B cell (primary cell): Measurements from ENCODE around the gene ETFB. TPM values are rescaled to one million over a fixed set of nuclear protein-coding genes. Genes with fewer than 3 reads are reported as not detected.

ENCODE experiments used
- ATAC-seq: fragments of 200-7000 bp; cut with Tn5 transposase; one replicate; pipeline ENCODE4 v1.10.0; 2021; ENCODE audit warnings: low read depth, mild to moderate bottlenecking, moderate number of reproducible peaks, moderate library complexity
- CTCF ChIA-PET: fragments of 350-600 bp; sonication (Branson Sonifier 250); formaldehyde crosslinking; loops from one replicate; lab custom pipeline; 2021; ENCODE audit warnings: antibody characterized with exemption, inconsistent platforms; lab: Charles Lee
- POLR2A ChIA-PET: fragments of 350-600 bp; sonication (Branson Sonifier 250); formaldehyde crosslinking; loops from one replicate; lab custom pipeline; 2021; ENCODE audit warnings: antibody characterized with exemption; lab: Charles Lee
- DNase-seq: peaks from one replicate; pipeline ENCODE4 v3.0.0; 2013
- H2AFZ ChIP-seq: 2 replicates; pipeline ENCODE4 v1.6.1; 2012; ENCODE audit warnings: mild to moderate bottlenecking, low read depth, low read length; ENCODE audit not compliant: insufficient read depth, poor library complexity, severe bottlenecking
- H3K27ac ChIP-seq, 2 donors: 1 replicate in 1 of 2; 2 replicates in 1 of 2; pipeline ENCODE4 v1.5.1; 2012 to 2013; ENCODE audit warnings: low read length in 2 of 2, mild to moderate bottlenecking in 2 of 2, moderate library complexity in 1 of 2
- H3K27me3 ChIP-seq, 4 experiments: fragments of 200-600 bp in 1 of 4; sonication (generic) in 1 of 4; replicated peaks in 1 of 4; 1 replicate in 2 of 4; 2 replicates in 2 of 4; pipeline versions ENCODE4 v1.6.1 to v1.7.0; 2013 to 2016; ENCODE audit warnings: low read length in 3 of 4, mild to moderate bottlenecking in 2 of 4, mixed read lengths in 1 of 4, moderate library complexity in 1 of 4; ENCODE audit not compliant: insufficient read depth in 4 of 4, control insufficient read depth in 3 of 4; ENCODE audit errors: control extremely low read depth in 1 of 4
- H3K36me3 ChIP-seq, 2 experiments: replicated peaks in 1 of 2; 1 replicate in 1 of 2; 2 replicates in 1 of 2; pipeline versions ENCODE4 v1.6.1 to v1.7.1; 2013; ENCODE audit warnings: low read length in 1 of 2; ENCODE audit not compliant: insufficient read depth in 2 of 2, control insufficient read depth in 1 of 2; ENCODE audit errors: control extremely low read depth in 1 of 2, extremely low read depth in 1 of 2
- H3K4me1 ChIP-seq, 2 donors: fragments of 200-600 bp in 1 of 2; sonication (generic) in 1 of 2; 1 replicate in 1 of 2; 2 replicates in 1 of 2; pipeline versions ENCODE4 v1.5.1 to v1.6.1; 2013 to 2017; ENCODE audit warnings: low read length in 2 of 2; ENCODE audit not compliant: control insufficient read depth in 2 of 2, insufficient read depth in 2 of 2
- H3K4me2 ChIP-seq: replicated peaks from 2 replicates; pipeline ENCODE3; 2012; ENCODE audit warnings: mild to moderate bottlenecking, low read depth, low read length; ENCODE audit not compliant: poor library complexity, severe bottlenecking
- H3K4me3 ChIP-seq, 5 experiments: fragments of 200-600 bp in 1 of 5; sonication (generic) in 1 of 5; 1 replicate in 3 of 5; 2 replicates in 2 of 5; pipeline versions ENCODE4 v1.5.1 to v1.7.0; 2011 to 2016; ENCODE audit warnings: low read length in 4 of 5, mild to moderate bottlenecking in 4 of 5, low read depth in 2 of 5, control low read depth in 1 of 5, moderate library complexity in 1 of 5; ENCODE audit not compliant: insufficient read depth in 1 of 5; ENCODE audit errors: control extremely low read depth in 1 of 5, extremely low read depth in 1 of 5
- H3K79me2 ChIP-seq: fragments of 200-600 bp; sonication (generic); one replicate; pipeline ENCODE4 v1.6.0; 2016; ENCODE audit warnings: low read length; ENCODE audit not compliant: control insufficient read depth, insufficient read depth
- H3K9ac ChIP-seq: fragments of 200-600 bp; sonication (generic); 2 replicates; pipeline ENCODE4 v1.6.1; 2017; ENCODE audit warnings: mild to moderate bottlenecking, low read length, moderate library complexity
- H3K9me3 ChIP-seq, 3 donors: one replicate each; pipeline versions ENCODE4 v1.6.1 to v1.7.1; 2013; ENCODE audit warnings: low read length in 2 of 3; ENCODE audit not compliant: control insufficient read depth in 2 of 3, insufficient read depth in 1 of 3; ENCODE audit errors: control extremely low read depth in 1 of 3
- H4K20me1 ChIP-seq: 2 replicates; pipeline ENCODE4 v1.6.0; 2012; ENCODE audit warnings: mild to moderate bottlenecking, low read length; ENCODE audit not compliant: insufficient read depth, control insufficient read depth, poor library complexity, severe bottlenecking
- H3K27ac Mint-ChIP-seq: one replicate; pipeline ENCODE4 v1.8.0; 2021; ENCODE audit warnings: mixed read lengths
- H3K27me3 Mint-ChIP-seq: one replicate; pipeline ENCODE4 v1.8.0; 2021; ENCODE audit warnings: mixed read lengths
- H3K4me1 Mint-ChIP-seq: one replicate; pipeline ENCODE4 v1.8.0; 2021; ENCODE audit warnings: mixed read lengths
- H3K4me3 Mint-ChIP-seq: one replicate; pipeline ENCODE4 v1.8.0; 2021; ENCODE audit warnings: mixed read lengths
- H3K9me3 Mint-ChIP-seq: one replicate; pipeline ENCODE4 v1.8.0; 2022; ENCODE audit warnings: mixed read lengths; ENCODE audit not compliant: insufficient read depth
- EZH2 ChIP-seq: IDR thresholded peaks from 2 replicates; pipeline ENCODE4 v1.6.1; 2012; ENCODE audit warnings: borderline replicate concordance, low read depth, mild to moderate bottlenecking, moderate library complexity, low read length; ENCODE audit not compliant: insufficient read depth, poor library complexity, severe bottlenecking
- WGBS: methylation state at CpG from one replicate; pipeline ENCODE4 v1.1.5; 2013; ENCODE audit warnings: missing lambda C conversion rate; ENCODE audit not compliant: insufficient coverage; 5-methylcytosine and 5-hydroxymethylcytosine counted together
- intact Hi-C: fragments of 100-400 bp; cut with micrococcal nuclease; formaldehyde crosslinking; loops from one replicate; pipeline ENCODE4 v1.10.0; 2022
- polyA plus RNA-seq: library from polyadenylated mRNA; depleted of rRNA; stranded (reverse); fragments of >200 nt; gene quantifications from 2 replicates; pipeline ENCODE4 v1.2.3, GENCODE V29; 2012
- total RNA-seq, 2 donors: library from RNA; stranded (reverse); fragments of 120-200 nt in 1 of 2; gene quantifications; 1 replicate in 1 of 2; 2 replicates in 1 of 2; pipeline versions ENCODE4 v1.2.3 to v1.2.4, GENCODE V29; 2013 to 2022
- TF ChIP-seq, protein P1 (sequence below): fragments of 200-600 bp; IDR thresholded peaks from one replicate; pipeline ENCODE4 v1.8.0; 2022; ENCODE audit warnings: antibody characterized with exemption, mild to moderate bottlenecking

Gene ETFB
- total and polyA plus RNA-seq, 2 donors (not counting 1 experiment from before 2014, with no cell fraction given): 33.3 to 76.5 TPM

DNA sequence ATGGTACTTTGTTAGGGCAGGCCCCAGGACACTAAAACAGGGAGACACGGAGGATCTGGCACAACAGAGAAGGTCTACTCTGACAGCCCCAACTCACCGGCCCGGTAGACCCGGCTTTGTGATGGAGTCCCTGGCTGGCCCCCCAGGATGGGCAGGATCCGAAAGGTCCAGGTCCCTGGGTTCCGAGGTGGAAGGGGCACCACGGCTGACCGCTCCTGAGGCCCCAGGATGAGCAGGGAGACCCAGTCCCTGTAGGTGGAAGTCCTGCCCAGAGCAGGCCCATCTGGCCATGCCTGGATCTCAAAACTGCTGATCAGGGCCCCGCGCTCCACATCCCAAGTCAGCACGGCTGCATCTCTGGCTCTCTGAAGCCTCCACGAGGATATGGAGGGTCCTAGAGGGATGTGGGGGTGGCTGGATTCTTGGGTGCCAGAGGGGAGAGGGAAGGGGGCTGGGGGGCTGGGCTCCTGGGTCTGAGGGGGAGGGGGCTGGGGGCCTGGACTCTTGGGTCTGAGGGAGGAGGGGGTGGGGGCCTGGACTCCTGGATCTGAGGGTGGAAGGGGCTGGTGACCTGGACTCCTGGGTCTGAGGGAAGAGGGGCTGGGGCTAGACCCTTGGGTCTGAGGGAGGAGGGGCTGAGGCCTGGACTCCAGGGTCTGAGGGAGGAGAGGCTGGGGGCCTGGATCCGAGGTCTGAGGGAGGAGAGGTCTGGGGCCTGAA is 28.9 kb downstream of the ETFB start:
- TF ChIP-seq, protein P1, sequence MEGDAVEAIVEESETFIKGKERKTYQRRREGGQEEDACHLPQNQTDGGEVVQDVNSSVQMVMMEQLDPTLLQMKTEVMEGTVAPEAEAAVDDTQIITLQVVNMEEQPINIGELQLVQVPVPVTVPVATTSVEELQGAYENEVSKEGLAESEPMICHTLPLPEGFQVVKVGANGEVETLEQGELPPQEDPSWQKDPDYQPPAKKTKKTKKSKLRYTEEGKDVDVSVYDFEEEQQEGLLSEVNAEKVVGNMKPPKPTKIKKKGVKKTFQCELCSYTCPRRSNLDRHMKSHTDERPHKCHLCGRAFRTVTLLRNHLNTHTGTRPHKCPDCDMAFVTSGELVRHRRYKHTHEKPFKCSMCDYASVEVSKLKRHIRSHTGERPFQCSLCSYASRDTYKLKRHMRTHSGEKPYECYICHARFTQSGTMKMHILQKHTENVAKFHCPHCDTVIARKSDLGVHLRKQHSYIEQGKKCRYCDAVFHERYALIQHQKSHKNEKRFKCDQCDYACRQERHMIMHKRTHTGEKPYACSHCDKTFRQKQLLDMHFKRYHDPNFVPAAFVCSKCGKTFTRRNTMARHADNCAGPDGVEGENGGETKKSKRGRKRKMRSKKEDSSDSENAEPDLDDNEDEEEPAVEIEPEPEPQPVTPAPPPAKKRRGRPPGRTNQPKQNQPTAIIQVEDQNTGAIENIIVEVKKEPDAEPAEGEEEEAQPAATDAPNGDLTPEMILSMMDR: no peak
- TF ChIP-seq EZH2: no peak

GRCh38 chr19:51333836-51334460 is 32.2 kb downstream of the ETFB start:
- no peak for DNase-seq
- Histone ChIP-seq H3K4me2 (no peak overlapping the region), H3K36me3 (no peaks in the 10 kb centered on the region), H3K9ac (no peak overlapping the region), H3K4me3 (no peak overlapping the region), H2AFZ (no peak overlapping the region), H3K27ac (no peak overlapping the region), H3K27me3 (peaks cover 0 to 19% (median 4%) of the 10 kb centered on the region in 4 experiments), H3K79me2 (no peaks in the 10 kb centered on the region), H3K4me1 (peaks cover 3 to 7% of the 10 kb centered on the region in 2 donors), H3K9me3 (peaks cover 0 to 12% (median 3%) of the 10 kb centered on the region in 3 donors), H4K20me1 (no peaks in the 10 kb centered on the region)
- Mint-ChIP-seq H3K27me3 (peaks cover 21% of the 10 kb centered on the region), H3K27ac (no peak overlapping the region), H3K4me3 (no peak overlapping the region), H3K9me3 (peaks cover 4% of the 10 kb centered on the region), H3K4me1 (peaks cover 5% of the 10 kb centered on the region)
- POLR2A ChIA-PET: no interaction called here
- TF ChIP-seq, protein P1: no peak
- TF ChIP-seq EZH2: no peak
- no peak for ATAC-seq
- intact Hi-C loops: no loop called here
- CTCF ChIA-PET: no interaction called here
- 94% methylated on average over 11 of the region's 13 CpGs for WGBS

More for the DNA sequence above, 28.9 kb downstream of the ETFB start:
- ATAC-seq (no peak), DNase-seq (no peak)
- Histone ChIP-seq H3K79me2 (no peaks in the 10 kb centered on the region), H3K27ac (no peak overlapping the region), H2AFZ (no peak overlapping the region), H3K4me2 (no peak overlapping the region), H3K9me3 (peaks cover 0 to 6% (median 0%) of the 10 kb centered on the region in 3 donors), H4K20me1 (no peaks in the 10 kb centered on the region), H3K9ac (no peak overlapping the region), H3K4me1 (peaks cover 9 to 28% of the 10 kb centered on the region in 2 donors), H3K27me3 (no peaks in the 10 kb centered on the region), H3K4me3 (no peak overlapping the region), H3K36me3 (no peaks in the 10 kb centered on the region)
- no peak overlapping the region for H3K27ac Mint-ChIP-seq
- H3K4me3 Mint-ChIP-seq: no peak overlapping the region
- no peaks in the 10 kb centered on the region for H3K27me3 Mint-ChIP-seq
- ChIA-PET CTCF (interaction anchor here (0.6 to 7.0 kb wide), 11 partner anchors 25 to 324 kb away, joined by 3 to 70 read pairs (median 4); partner anchors contain the start of genes CLDND2 and SIGLEC10), POLR2A (no interaction called here)
- H3K4me1 Mint-ChIP-seq: peaks cover 23% of the 10 kb centered on the region
- H3K9me3 Mint-ChIP-seq: no peaks in the 10 kb centered on the region
- intact Hi-C loops: no loop called here
- WGBS: 96% methylated on average over 9 of the region's 13 CpGs
